GM18519 (cell line): ENCODE data around the gene DCDC2C.

Experiments
- ATAC-seq: cut with Tn5 transposase; IDR thresholded peaks from one replicate; pipeline ENCODE4 v1.9.1; 2021; ENCODE audit warnings: mild to moderate bottlenecking, moderate library complexity; ENCODE audit not compliant: unreplicated experiment, low FRiP score

DCDC2C gene

DNA sequence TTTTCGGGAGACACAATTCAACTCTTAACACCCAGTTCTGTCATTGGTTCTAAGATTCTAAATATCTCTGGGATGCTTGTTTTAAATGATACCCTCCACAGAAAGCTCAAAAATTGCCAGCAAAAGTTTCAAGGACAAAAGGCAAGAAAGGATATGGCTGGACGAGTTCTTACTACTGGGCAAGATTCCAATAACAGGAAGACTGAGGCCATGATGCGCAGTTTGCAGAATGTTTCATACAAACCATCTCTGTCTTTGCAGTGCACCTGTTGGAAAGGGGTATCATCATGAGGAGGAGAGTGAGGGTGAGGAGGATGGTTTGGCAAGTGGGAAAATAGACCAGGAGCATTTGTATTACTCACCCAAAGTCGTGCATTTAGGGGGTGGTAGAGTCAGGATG lies 172.8 kb downstream of the DCDC2C start:
- ATAC-seq: no peak

- no peak for ATAC-seq
These were observed 173.3 kb downstream of the DCDC2C start for GRCh38 chr2:3876685-3877084.

DNA sequence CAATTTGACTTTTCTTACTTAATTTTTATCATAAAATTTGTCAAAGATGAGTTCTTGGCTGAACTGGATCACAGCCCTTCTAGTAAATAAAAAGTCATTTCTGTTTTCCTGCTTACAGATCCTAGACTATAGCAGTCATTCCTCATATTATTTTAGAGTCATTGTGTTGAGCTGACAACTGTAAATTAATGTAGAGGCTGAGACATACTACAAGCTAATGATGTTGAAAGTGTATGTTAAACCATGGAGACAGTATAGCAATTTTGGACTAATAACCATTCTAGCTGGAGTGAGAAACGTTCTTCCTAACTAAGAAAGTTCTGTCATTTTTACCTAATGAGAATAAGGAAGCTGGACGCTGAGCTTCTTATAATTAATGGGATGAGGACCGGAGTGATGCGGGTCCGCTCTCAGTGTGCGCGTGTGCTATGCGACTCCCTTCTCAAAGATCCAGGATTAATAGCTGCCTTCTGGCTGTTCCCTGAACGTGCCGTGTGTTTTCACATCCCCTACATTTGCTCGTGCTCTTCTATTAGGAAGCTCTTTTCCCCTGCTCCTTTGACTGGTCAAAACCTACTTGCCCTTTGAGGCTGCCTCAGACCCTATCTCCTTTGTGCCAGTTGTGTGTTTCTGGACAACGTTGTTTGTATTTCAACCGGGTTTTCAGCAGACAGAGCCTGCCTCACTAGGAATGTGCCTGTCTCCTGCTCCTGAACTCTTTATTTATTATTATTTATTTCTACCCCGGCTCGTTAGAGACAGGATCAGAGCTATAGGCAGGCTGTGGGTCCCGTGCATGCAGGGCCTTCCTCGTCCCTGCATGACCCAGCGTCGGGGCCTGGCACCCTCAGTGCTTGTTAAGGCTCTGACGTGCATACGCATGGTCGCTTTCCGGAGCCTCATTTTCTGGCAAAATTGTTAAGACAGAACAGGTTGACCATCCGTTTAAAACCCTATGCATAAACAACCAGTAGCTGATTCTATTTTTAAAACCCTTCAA lies 182.6 kb downstream of the DCDC2C start:
- no peak for ATAC-seq

GRCh38 chr2:3895021-3895420 lies 191.6 kb downstream of the DCDC2C start:
- ATAC-seq: no peak
